GM12864 (cell line): ENCODE measurements around the gene TM2D3.

ENCODE experiments used
- DNase-seq: peaks from one replicate; pipeline ENCODE4 v3.0.0-alpha.2; 2011; ENCODE audit warnings: low read depth
- H3K4me3 ChIP-seq: 2 replicates; pipeline ENCODE4 v1.5.1; 2011; ENCODE audit warnings: mild to moderate bottlenecking, low read depth, low read length, control low read depth
- CTCF ChIP-seq: IDR thresholded peaks from 2 replicates; pipeline ENCODE4 v1.5.1; 2011; ENCODE audit warnings: low read depth, mild to moderate bottlenecking, moderate library complexity, low read length, control low read depth, inconsistent platforms; ENCODE audit errors: missing control alignments

TM2D3 gene

GRCh38 chr15:101652098-101652785, at the start of gene TM2D3:
TSS of gene TM2D3 (minus strand) at chr15:101652381. CDS start at chr15:101652361, 20 bp downstream.
- DNase-seq: peak; percentile 70
- TF ChIP-seq CTCF: peak; percentile 62
- H3K4me3 ChIP-seq: peak within 1 kb of the TSS; percentile 96

GRCh38 chr15:101698314-101698713, 46.1 kb upstream of the TM2D3 start:
- H3K4me3 ChIP-seq: no peak overlapping the region
- TF ChIP-seq CTCF: no peak
- DNase-seq: no peak

- DNase-seq: no peak
- H3K4me3 ChIP-seq: no peak overlapping the region
- no peak for TF ChIP-seq CTCF
Observed at GRCh38 chr15:101697488-101697887, 45.3 kb upstream of the TM2D3 start.

- no peak for TF ChIP-seq CTCF
- no peak for DNase-seq
- H3K4me3 ChIP-seq: no peak overlapping the region
Observed at GRCh38 chr15:101696829-101697228, 44.6 kb upstream of the TM2D3 start.

GRCh38 chr15:101694261-101694660, 42.1 kb upstream of the TM2D3 start:
- no peak for DNase-seq
- H3K4me3 ChIP-seq: no peak overlapping the region
- TF ChIP-seq CTCF: no peak

GRCh38 chr15:101692801-101693598, 40.8 kb upstream of the TM2D3 start:
- TF ChIP-seq CTCF: no peak
- no peak for DNase-seq
- no peak overlapping the region for H3K4me3 ChIP-seq

- no peak overlapping the region for H3K4me3 ChIP-seq
- no peak for TF ChIP-seq CTCF
- DNase-seq: no peak
Observed at GRCh38 chr15:101689901-101690300, 37.7 kb upstream of the TM2D3 start.
